Sigmoid colon (tissue), 7 donors: ENCODE results near the gene CDC42EP4. TPM values are rescaled to one million over a fixed set of nuclear protein-coding genes. Genes with fewer than 3 reads are reported as not detected.
A peak's percentile ranks its signal among the peaks of the same experiment; 100 is the strongest.
"Not testable (repeated sequence)": the region's sequence is repeated elsewhere in the genome, so short reads cannot be mapped to it uniquely, and the experiment has no call there.

Source experiments
- DNase-seq: peaks from one replicate; pipeline ENCODE4 v3.0.0-alpha.2; 2019
- H3K27ac ChIP-seq, 4 donors: fragments of 200-600 bp; sonication (generic); one replicate each; pipeline ENCODE4 v1.5.1; 2016 to 2019; ENCODE audit warnings: mild to moderate bottlenecking in 1 of 4
- H3K27me3 ChIP-seq, 3 donors: fragments of 200-600 bp; sonication (generic); one replicate each; pipeline ENCODE4 v1.5.1; 2019; ENCODE audit warnings: mild to moderate bottlenecking in 1 of 3
- H3K36me3 ChIP-seq, 4 donors: fragments of 200-600 bp; sonication (generic); one replicate each; pipeline ENCODE4 v1.5.1; 2016 to 2019
- H3K4me1 ChIP-seq, 4 donors: fragments of 200-600 bp; sonication (generic); one replicate each; pipeline ENCODE4 v1.5.1; 2017 to 2019
- H3K4me3 ChIP-seq, 4 donors: fragments of 200-600 bp; sonication (generic); one replicate each; pipeline ENCODE4 v1.5.1; 2017 to 2019; ENCODE audit warnings: mild to moderate bottlenecking in 2 of 4, moderate library complexity in 1 of 4
- H3K9me3 ChIP-seq, 4 donors: fragments of 200-600 bp in 3 of 4; sonication (generic) in 3 of 4; one replicate each; pipeline versions ENCODE4 v1.5.1 to v1.6.1; 2013 to 2019
- EP300 ChIP-seq, 4 donors: sonication (generic); formaldehyde crosslinking; IDR thresholded peaks; one replicate each; pipeline ENCODE4 v1.6.1; 2017; ENCODE audit warnings: antibody characterized with exemption in 4 of 4
- POLR2A ChIP-seq, 2 donors: fragments of 450-650 bp; IDR thresholded peaks; one replicate each; pipeline ENCODE4 v1.6.1; 2016; ENCODE audit warnings: antibody characterized with exemption in 2 of 2, mild to moderate bottlenecking in 2 of 2, moderate library complexity in 2 of 2
- POLR2AphosphoS5 ChIP-seq, 4 donors: sonication (generic); formaldehyde crosslinking; IDR thresholded peaks; one replicate each; pipeline ENCODE4 v1.6.1; 2017; ENCODE audit warnings: antibody characterized with exemption in 4 of 4
- WGBS, 2 donors: extraction: QIAGEN DNeasy Blood & Tissue Kit; methylation state at CpG; one replicate each; pipeline ENCODE4 v1.1.7; 2013; 5-methylcytosine and 5-hydroxymethylcytosine counted together
- intact Hi-C: fragments of 100-400 bp; cut with DNase I; formaldehyde crosslinking; loops from one replicate; pipeline ENCODE4 v1.15.1; 2023
- polyA plus RNA-seq, 3 donors: library from polyadenylated mRNA; stranded (reverse); fragments of 200-250 nt; gene quantifications; one replicate each; pipeline ENCODE4 v1.2.3, GENCODE V29; 2013
- total RNA-seq, 4 donors: library from RNA; depleted of rRNA; stranded (reverse); fragments of >200 nt; gene quantifications; one replicate each; pipeline ENCODE4 v1.1.0, GENCODE V29; 2016
- TF ChIP-seq, protein P1 (sequence below), 4 experiments: fragments of 450-650 bp in 3 of 4; fragments of 200-600 bp in 1 of 4; IDR thresholded peaks; one replicate each; pipeline ENCODE4 v1.5.1; 2016 to 2019; ENCODE audit warnings: antibody characterized with exemption in 4 of 4, mild to moderate bottlenecking in 3 of 4, moderate library complexity in 2 of 4
- donor health status: healthy with polysubstance abuse.
- donor health status: Bipolar disorder and iron deficiency.
- donor health status: healthy.

Gene CDC42EP4
- total and polyA plus RNA-seq, 7 donors, result 44.0 to 87.6 (median 68.1) TPM

DNA sequence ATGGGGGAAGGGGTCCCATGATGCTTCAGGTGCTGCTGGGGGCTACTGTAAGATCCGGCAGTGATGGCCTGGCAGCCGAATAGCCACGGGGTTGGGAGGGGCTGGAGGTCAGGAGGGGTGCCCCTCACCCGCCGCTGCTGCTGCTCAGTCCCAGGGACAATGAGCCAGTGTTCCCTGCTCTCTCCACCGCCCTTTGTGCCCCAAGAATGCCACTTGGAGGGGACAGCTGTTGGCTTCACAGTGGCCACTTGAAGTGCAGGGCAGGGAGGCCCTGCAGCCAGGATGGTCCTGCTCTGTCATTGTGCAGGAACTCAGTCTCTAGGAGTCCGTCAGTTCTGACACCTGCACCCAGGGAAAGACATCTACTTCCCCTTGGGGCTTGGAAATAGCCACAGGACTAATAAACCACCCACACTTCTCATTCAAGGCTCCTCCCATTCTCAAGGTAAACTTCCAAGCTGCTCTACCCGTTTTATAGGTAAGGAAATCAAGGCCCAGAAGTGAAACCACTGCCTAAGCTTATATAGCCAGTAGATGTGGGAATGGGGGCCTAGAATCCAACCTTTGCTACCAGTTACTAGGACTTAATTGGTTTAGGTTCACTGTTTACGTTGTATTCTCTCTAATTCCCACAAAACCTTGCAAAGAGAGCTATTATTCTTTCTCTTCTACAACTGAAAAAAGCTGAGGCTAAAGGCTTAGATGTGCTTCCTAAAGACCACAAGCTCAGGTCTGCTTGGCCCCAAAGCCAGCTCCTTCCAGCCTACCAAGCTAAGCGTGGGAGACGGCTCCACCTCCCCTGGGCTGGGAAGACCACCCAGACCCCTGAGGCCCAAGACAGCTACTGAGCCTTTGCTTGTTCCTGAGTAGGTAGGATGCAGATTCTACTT, 43.9 kb downstream of the CDC42EP4 start:
- no peaks in the 10 kb centered on the region for H3K27me3 ChIP-seq
- intact Hi-C loops, result no loop called here
- TF ChIP-seq POLR2AphosphoS5 (IDR thresholded peaks at IDR 0.05) (peak in 1 of 4 donors; percentile 16), EP300 (IDR thresholded peaks at IDR 0.05) (no peak)
- H3K27ac ChIP-seq, result no peak overlapping the region
- H3K4me3 ChIP-seq, result no peak overlapping the region
- DNase-seq, result no peak
- H3K9me3 ChIP-seq, result peaks cover 0 to 3% (median 0%) of the 10 kb centered on the region in 4 donors
- 64 to 72% methylated on average over 11 of the region's 11 CpGs for WGBS, 2 donors
- no peaks in the 10 kb centered on the region for H3K36me3 ChIP-seq
- H3K4me1 ChIP-seq, result peaks cover 0 to 1% (median 0%) of the 10 kb centered on the region in 4 donors

DNA sequence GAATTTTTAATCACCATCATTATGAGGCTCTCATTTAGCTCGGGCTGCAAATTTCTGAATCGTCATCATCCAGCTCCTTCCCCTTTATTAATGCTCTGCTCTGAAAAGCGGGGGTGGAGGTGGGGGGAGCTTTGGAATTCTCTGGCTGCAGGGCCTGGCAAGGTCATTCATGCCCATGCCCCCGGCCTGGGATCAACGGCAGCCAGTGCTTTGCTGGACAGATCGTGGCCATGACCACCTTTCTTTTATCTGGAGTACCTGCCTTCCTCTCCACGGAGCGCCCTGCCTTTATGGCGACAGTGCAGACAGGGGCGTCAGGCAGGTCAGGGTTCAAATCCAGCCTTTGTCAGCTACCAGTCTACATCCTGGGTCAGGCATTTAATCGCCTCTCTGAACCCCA, 45.0 kb downstream of the CDC42EP4 start:
- Histone ChIP-seq H3K4me3 (no peak overlapping the region), H3K27me3 (no peaks in the 10 kb centered on the region), H3K27ac (no peak overlapping the region), H3K4me1 (peaks cover 0 to 12% (median 8%) of the 10 kb centered on the region in 4 donors), H3K36me3 (no peaks in the 10 kb centered on the region), H3K9me3 (peaks cover 0 to 3% (median 0%) of the 10 kb centered on the region in 4 donors)
- WGBS, 2 donors, result 89% methylated on average over 11 of the region's 11 CpGs
- no peak for DNase-seq
- TF ChIP-seq, protein P1, sequence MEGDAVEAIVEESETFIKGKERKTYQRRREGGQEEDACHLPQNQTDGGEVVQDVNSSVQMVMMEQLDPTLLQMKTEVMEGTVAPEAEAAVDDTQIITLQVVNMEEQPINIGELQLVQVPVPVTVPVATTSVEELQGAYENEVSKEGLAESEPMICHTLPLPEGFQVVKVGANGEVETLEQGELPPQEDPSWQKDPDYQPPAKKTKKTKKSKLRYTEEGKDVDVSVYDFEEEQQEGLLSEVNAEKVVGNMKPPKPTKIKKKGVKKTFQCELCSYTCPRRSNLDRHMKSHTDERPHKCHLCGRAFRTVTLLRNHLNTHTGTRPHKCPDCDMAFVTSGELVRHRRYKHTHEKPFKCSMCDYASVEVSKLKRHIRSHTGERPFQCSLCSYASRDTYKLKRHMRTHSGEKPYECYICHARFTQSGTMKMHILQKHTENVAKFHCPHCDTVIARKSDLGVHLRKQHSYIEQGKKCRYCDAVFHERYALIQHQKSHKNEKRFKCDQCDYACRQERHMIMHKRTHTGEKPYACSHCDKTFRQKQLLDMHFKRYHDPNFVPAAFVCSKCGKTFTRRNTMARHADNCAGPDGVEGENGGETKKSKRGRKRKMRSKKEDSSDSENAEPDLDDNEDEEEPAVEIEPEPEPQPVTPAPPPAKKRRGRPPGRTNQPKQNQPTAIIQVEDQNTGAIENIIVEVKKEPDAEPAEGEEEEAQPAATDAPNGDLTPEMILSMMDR (IDR thresholded peaks at IDR 0.05), result no peak
- TF ChIP-seq POLR2A (IDR thresholded peaks at IDR 0.05) (no peak), EP300 (IDR thresholded peaks at IDR 0.05) (no peak), POLR2AphosphoS5 (IDR thresholded peaks at IDR 0.05) (no peak)
- intact Hi-C loops, result no loop called here

DNA sequence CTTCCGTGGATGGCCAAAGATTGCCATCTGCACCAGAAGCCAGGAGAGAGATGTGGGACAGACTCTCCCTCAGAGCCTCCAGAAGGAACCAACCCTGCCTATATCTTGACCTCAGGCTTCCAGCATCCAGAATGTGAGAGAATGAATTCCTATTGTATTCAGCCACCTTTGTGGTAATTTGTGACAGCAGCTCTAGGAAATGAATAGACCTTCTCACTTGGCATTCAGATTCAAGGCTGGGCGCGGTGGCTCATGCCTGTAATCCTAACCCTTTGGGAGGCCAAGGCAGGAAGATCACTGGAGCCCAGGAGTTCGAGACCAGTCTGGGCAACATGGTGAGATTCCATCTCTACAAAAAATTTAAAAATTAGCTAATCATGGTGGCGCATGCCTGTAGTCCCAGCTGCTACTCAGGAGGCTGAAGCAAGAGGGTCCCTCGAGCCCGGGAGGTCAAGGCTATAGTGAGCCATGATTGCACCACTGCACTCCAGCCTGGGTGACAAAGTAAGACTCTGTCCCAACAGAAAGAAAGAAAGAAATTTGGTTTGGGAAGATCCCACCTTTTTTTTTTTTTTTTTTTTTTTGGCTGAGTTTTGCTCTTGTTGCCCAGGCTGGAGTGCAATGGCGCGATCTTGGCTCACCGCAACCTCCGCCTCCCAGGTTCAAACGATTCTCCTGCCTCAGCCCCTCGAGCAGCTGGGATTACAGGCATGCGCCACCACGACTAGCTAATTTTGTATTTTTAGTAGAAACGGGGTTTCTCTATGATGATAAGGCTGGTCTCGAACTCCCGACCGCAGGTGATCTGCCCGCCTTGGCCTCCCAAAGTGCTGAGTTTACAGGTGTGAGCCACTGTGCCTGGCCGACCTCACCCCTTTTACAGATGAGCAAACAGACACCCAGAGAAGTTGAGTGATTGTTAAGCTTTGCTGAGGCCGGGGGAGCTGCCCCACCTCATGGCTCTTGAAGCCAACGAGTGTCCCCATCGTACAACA, 45.9 kb downstream of the CDC42EP4 start:
- Histone ChIP-seq H3K27ac (no peak overlapping the region), H3K4me1 (peaks cover 0 to 14% (median 9%) of the 10 kb centered on the region in 4 donors), H3K27me3 (no peaks in the 10 kb centered on the region), H3K4me3 (no peak overlapping the region), H3K36me3 (no peaks in the 10 kb centered on the region), H3K9me3 (peaks cover 0 to 3% (median 0%) of the 10 kb centered on the region in 4 donors)
- TF ChIP-seq, protein P1 (IDR thresholded peaks at IDR 0.05), result no peak
- TF ChIP-seq POLR2A (IDR thresholded peaks at IDR 0.05) (no peak), EP300 (IDR thresholded peaks at IDR 0.05) (no peak), POLR2AphosphoS5 (IDR thresholded peaks at IDR 0.05) (no peak)
- WGBS, 2 donors, result 91% methylated on average over 24 of the region's 24 CpGs
- intact Hi-C loops, result no loop called here
- DNase-seq, result no peak

DNA sequence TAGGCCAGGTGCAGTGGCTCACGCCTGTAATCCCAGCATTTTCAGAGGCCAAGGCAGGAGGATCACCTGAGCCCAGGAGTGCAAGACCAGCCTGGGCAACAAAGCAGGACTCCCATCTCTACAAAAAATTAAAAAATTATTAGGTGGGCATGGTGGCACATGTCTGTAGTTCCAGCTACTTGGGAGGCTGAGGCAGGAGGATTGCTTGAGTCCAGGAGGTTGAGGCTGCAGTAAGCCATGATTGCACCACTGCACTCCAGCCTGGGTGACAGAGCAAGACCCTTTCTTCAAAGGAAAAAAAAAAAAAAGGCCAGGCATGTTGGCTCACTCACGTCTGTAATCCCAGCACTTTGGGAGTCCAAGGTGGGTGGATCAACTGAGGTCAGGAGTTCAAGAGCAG, 47.4 kb downstream of the CDC42EP4 start:
- DNase-seq, H3K36me3 ChIP-seq, H3K4me3 ChIP-seq, H3K9me3 ChIP-seq, H3K27ac ChIP-seq, H3K27me3 ChIP-seq, intact Hi-C loops: not testable (repeated sequence)
- H3K4me1 ChIP-seq, result peaks cover 0 to 14% (median 9%) of the 10 kb centered on the region in 4 donors
- WGBS, 2 donors, result 74 to 82% methylated on average over 2 of the region's 2 CpGs

DNA sequence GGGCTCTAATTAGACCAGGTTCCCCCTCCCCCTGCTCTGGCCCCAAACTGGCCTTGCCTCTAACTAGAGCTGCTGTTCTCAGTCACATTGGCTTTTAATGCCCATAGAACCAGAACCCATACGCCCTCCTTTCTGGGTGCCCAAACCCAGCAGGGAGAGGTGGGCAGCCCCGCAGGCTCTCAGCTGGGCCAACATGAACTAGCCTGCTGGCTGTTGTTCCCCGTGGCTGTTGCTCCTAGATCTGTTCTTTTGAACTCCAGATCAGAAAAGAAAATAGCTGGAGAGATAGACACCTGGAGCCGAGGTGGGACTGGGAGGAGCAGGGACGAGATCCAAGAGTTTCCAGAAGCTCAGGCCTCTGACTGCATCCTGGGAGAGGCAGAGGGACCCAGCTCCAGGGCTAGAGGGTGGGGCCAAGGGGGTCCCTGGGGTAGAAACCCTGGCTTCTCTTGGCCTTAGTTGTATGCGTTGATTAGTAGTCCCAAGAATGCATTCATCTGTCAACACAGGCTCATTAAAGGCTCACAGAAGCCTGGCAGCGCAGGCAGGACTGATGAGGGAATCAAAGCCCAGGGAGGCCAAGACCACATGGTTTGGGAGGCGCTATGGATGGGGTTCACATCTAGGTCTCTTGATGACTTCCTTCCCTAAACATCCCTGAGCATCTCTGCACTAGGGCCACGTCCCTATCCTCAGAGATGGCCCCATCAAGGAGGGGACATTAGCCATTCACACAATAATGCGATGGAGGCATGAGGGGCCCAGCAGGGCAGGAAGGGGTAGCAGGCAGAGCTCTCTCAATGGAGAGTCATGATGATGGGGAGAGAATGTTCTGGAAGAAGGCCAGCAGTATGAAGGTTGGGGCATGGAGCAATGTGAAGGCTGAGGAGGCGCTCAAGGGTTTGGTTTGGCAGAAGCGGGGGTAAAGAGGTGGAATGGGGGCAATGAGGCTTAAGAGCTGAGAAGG, 48.8 kb downstream of the CDC42EP4 start:
- intact Hi-C loops, result no loop called here
- Histone ChIP-seq H3K27me3 (no peaks in the 10 kb centered on the region), H3K4me3 (no peak overlapping the region), H3K9me3 (no peaks in the 10 kb centered on the region), H3K36me3 (no peaks in the 10 kb centered on the region), H3K27ac (peak overlapping the region; percentile 14 to 49 (median 35)), H3K4me1 (peaks cover 0 to 14% (median 9%) of the 10 kb centered on the region in 4 donors)
- 53 to 77% methylated on average over 12 of the region's 12 CpGs for WGBS, 2 donors
- DNase-seq, result peak; percentile 54
- TF ChIP-seq POLR2AphosphoS5 (IDR thresholded peaks at IDR 0.05), result no peak
- TF ChIP-seq, protein P1 (IDR thresholded peaks at IDR 0.05), result no peak
- TF ChIP-seq EP300 (IDR thresholded peaks at IDR 0.05), result no peak
- TF ChIP-seq POLR2A (IDR thresholded peaks at IDR 0.05), result no peak
